GM19239 (cell line): Measurements from ENCODE around the gene STH.

Source experiments
- DNase-seq: peaks from one replicate; pipeline ENCODE4 v3.0.0; 2011; ENCODE audit warnings: low spot score; ENCODE audit not compliant: insufficient read length
- FAIRE-seq: peaks from 2 replicates; lab custom pipeline; 2011; peaks lifted over from hg19 to GRCh38; lab: Jason Lieb, UNC

STH gene

GRCh38 chr17:45982791-45983613, 16.0 kb upstream of the STH start:
- DNase-seq, result no peak
- FAIRE-seq, result no peak

- FAIRE-seq, result no peak
Measured at GRCh38 chr17:45983614-45984310, 15.3 kb upstream of the STH start.

GRCh38 chr17:45984368-45984767, 14.7 kb upstream of the STH start:
- DNase-seq (no peak), FAIRE-seq (no peak)

More at GRCh38 chr17:45983614-45984310, 15.3 kb upstream of the STH start:
- DNase-seq, result no peak

- DNase-seq (no peak), FAIRE-seq (no peak)
Measured at GRCh38 chr17:45985447-45985846, 13.6 kb upstream of the STH start.

GRCh38 chr17:45986056-45986455, 13.0 kb upstream of the STH start:
- DNase-seq, result no peak
- FAIRE-seq, result no peak

GRCh38 chr17:45987706-45988105, 11.3 kb upstream of the STH start:
- FAIRE-seq (no peak), DNase-seq (no peak)

GRCh38 chr17:45989759-45990158, 9.3 kb upstream of the STH start:
- FAIRE-seq (no peak), DNase-seq (no peak)

GRCh38 chr17:45990886-45991285, 8.2 kb upstream of the STH start:
- DNase-seq (no peak), FAIRE-seq (no peak)

GRCh38 chr17:45991341-45991740, 7.7 kb upstream of the STH start:
- no peak for DNase-seq
- no peak for FAIRE-seq

GRCh38 chr17:45992175-45992574, 6.9 kb upstream of the STH start:
- FAIRE-seq (no peak), DNase-seq (no peak)

GRCh38 chr17:45992904-45993303, 6.1 kb upstream of the STH start:
- FAIRE-seq (no peak), DNase-seq (no peak)

- FAIRE-seq, result no peak
Measured at GRCh38 chr17:45993962-45994627, 5.0 kb upstream of the STH start.

GRCh38 chr17:45994987-45995386, 4.1 kb upstream of the STH start:
- no peak for FAIRE-seq
- no peak for DNase-seq

More at GRCh38 chr17:45993962-45994627, 5.0 kb upstream of the STH start:
- no peak for DNase-seq

- FAIRE-seq (no peak), DNase-seq (no peak)
Measured at GRCh38 chr17:45995627-45996270, 3.3 kb upstream of the STH start.

GRCh38 chr17:45996282-45996937, 2.6 kb upstream of the STH start:
- FAIRE-seq (no peak), DNase-seq (no peak)

GRCh38 chr17:45997166-45997565, 1.9 kb upstream of the STH start:
- FAIRE-seq (no peak), DNase-seq (no peak)

GRCh38 chr17:45997624-45998023, 1.4 kb upstream of the STH start:
- DNase-seq, result no peak
- no peak for FAIRE-seq

GRCh38 chr17:45999900-46000290, 845 bp downstream of the STH start:
- no peak for DNase-seq
- FAIRE-seq, result no peak

GRCh38 chr17:46000292-46000691, 1.2 kb downstream of the STH start:
- DNase-seq, result no peak
- FAIRE-seq, result no peak

GRCh38 chr17:46000757-46001156, 1.7 kb downstream of the STH start:
- no peak for FAIRE-seq
- no peak for DNase-seq
